Measurements from ENCODE around the gene FES.

Gene FES

DNA sequence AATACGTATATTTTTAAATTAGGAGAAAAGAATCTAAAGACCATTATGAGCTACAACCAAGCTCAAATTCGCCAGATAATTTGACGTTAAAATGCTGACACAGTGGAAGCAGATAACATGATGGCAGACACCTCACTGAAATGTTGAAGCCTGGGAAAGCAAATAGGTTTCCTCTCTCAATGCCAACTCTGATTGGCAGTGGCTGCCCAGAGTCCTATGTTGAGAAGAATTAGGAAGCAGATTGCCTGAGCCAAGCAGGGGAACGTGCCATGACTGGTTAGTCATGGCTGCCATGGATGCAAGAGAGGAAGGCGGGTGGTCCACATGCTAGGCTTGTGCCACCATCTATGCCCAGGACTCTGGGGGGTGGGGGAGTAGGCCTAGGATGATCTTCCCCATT lies 54.0 kb downstream of the FES start:
- no peak for DNase-seq (ENCODE audit: low read depth)
- no peak overlapping the region for H3K4me3 ChIP-seq (ENCODE audit: low read depth, low read length)
- TF ChIP-seq, protein P1, sequence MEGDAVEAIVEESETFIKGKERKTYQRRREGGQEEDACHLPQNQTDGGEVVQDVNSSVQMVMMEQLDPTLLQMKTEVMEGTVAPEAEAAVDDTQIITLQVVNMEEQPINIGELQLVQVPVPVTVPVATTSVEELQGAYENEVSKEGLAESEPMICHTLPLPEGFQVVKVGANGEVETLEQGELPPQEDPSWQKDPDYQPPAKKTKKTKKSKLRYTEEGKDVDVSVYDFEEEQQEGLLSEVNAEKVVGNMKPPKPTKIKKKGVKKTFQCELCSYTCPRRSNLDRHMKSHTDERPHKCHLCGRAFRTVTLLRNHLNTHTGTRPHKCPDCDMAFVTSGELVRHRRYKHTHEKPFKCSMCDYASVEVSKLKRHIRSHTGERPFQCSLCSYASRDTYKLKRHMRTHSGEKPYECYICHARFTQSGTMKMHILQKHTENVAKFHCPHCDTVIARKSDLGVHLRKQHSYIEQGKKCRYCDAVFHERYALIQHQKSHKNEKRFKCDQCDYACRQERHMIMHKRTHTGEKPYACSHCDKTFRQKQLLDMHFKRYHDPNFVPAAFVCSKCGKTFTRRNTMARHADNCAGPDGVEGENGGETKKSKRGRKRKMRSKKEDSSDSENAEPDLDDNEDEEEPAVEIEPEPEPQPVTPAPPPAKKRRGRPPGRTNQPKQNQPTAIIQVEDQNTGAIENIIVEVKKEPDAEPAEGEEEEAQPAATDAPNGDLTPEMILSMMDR (IDR thresholded peaks at IDR 0.05; ENCODE audit: insufficient read depth, low read depth, low read length, missing control alignments), result no peak

DNA sequence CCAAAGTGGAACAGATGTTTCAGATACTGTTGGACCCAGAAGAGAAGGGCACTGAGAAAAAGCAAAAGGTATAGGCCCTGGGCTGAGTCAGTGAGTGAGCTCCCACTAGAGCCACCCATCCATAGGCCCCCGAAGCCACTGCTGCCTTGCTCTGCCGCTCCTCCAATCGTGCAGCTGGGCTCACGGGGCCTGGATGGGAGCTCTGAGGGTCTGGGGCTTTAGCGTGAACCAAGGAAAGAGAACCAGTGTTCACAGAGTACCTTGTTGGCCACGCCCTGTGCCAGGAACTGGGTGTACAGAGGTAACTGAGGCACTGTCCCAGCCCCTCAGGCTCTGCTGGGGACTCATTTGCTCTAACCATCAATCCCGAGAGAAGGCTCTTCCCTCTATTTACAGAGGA lies 55.5 kb downstream of the FES start:
- DNase-seq (ENCODE audit: low read depth), result no peak
- TF ChIP-seq, protein P1 (IDR thresholded peaks at IDR 0.05; ENCODE audit: insufficient read depth, low read depth, low read length, missing control alignments), result no peak

DNA sequence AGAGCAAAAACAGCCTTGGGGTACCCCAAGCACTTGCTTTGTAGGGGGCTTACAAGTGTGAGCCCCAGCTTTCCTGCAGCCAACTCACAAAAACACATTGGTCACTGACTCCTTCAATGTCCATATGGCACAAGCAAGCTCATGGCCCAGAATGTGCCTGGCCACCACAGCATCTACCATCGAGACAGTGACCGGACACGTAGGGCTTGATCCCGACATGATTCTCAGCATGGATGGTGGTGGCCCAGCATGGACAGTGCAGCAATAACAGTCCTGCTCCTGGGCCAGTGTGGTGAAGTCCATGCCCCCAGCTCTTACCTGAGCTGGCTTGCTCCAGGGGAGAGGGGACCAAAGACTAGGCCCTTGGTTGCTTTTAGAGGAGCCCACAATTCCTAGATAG lies 56.7 kb downstream of the FES start:
- DNase-seq (ENCODE audit: low read depth), result no peak
- H3K4me3 ChIP-seq (ENCODE audit: low read depth, low read length), result no peak overlapping the region
- TF ChIP-seq, protein P1 (IDR thresholded peaks at IDR 0.05; ENCODE audit: insufficient read depth, low read depth, low read length, missing control alignments), result no peak

More for the DNA sequence above, 55.5 kb downstream of the FES start:
- H3K4me3 ChIP-seq (ENCODE audit: low read depth, low read length), result no peak overlapping the region

DNA sequence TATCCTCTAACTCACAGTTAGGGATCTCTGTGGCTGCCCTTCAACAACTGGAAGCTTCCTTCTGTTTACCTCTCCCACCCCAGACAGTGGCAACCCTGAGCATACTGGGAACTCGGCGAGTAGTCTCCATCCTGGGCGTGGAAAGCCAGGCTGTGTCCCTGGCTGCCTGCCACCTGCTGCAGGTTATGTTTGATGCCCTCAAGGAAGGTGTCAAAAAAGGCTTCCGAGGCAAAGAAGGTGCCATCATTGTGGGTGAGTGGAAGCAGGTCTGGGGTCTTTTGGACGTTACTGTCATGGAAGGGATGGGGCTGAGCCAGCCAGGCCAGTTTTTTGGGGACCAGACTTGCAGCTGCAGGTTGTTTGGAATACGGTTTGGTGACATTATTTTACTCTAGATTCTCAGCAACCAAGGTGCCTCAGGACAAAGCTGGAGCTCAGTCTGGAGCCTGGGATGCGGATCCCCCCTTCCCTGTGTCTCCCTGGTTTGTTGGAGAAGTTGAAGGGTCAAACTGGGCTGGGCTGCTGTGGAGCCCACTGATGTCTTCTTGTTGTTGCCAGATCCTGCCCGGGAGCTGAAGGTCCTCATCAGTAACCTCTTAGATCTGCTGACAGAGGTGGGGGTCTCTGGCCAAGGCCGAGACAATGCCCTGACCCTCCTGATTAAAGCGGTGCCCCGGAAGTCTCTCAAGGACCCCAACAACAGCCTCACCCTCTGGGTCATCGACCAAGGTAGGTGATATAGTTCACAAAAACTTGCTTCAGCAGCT lies 58.2 kb downstream of the FES start:
- TF ChIP-seq, protein P1 (IDR thresholded peaks at IDR 0.05; ENCODE audit: insufficient read depth, low read depth, low read length, missing control alignments), result no peak
- DNase-seq (ENCODE audit: low read depth), result no peak
- H3K4me3 ChIP-seq (ENCODE audit: low read depth, low read length), result no peak overlapping the region

DNA sequence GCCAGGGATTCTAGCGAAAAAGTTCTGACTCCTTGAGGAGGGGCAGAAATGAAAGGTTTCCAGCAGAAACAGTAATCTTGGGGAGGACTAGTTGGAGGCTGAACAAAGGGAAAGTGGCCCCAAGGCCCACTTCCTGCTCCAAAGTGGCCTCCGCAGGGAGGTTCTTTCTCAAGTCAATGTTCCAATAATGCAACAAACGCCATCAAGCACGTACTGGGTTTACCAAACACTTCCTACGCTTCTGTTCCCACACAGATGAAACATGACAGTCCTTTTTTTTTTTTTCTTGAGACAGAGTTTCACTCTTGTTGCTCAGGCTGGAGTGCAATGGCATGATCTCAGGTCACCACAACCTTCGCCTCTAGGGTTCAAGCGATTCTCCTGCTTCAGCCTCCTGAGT lies 60.8 kb downstream of the FES start:
- no peak overlapping the region for H3K4me3 ChIP-seq (ENCODE audit: low read depth, low read length)
- TF ChIP-seq, protein P1 (IDR thresholded peaks at IDR 0.05; ENCODE audit: insufficient read depth, low read depth, low read length, missing control alignments), result no peak
- DNase-seq (ENCODE audit: low read depth), result no peak

All from GM12865 (cell line).